GM12892 (cell line): ENCODE data around the gene AUP1.

Experiments used
- POLR2A ChIP-seq: IDR thresholded peaks from 2 replicates; pipeline ENCODE4 v1.6.1; 2011; ENCODE audit warnings: low read depth, low read length, control low read depth
- POLR2AphosphoS5 ChIP-seq: IDR thresholded peaks from 2 replicates; pipeline ENCODE4 v1.6.1; 2011; ENCODE audit warnings: low read depth, low read length, control low read depth
- TAF1 ChIP-seq: IDR thresholded peaks from 2 replicates; pipeline ENCODE4 v1.6.1; 2011; ENCODE audit warnings: low read depth, mild to moderate bottlenecking, control low read depth, low read length, borderline replicate concordance

GRCh38 chr2:74481961-74482800 lies 47.3 kb downstream of the AUP1 start:
- TF ChIP-seq POLR2A, result no peak
- peak; percentile 15; the same call in 1 of the 2 replicates for TF ChIP-seq TAF1
- 0 out of 2 replicates have a peak, but pooled peaks have one; percentile 7 for TF ChIP-seq POLR2AphosphoS5
